HEK293 (cell line): ENCODE results near the gene UBE3C.

Source experiments
- CTCF ChIA-PET: fragments of 350-600 bp; formaldehyde crosslinking; extraction: SDS; loops from one replicate; lab custom pipeline; 2021; ENCODE audit warnings: antibody characterized with exemption; lab: Yijun Ruan, JAX
- POLR2A ChIA-PET: fragments of 300-600 bp; formaldehyde crosslinking; extraction: SDS; loops from one replicate; lab custom pipeline; 2020; ENCODE audit warnings: antibody characterized with exemption, inconsistent platforms; lab: Yijun Ruan, JAX
- H3K27ac ChIP-seq: fragments of 200-500 bp; sonication (Bioruptor generic); 2 replicates; pipeline ENCODE4 v1.5.1; 2014; ENCODE audit warnings: low read depth, low read length, control low read depth, inconsistent platforms; ENCODE audit errors: extremely low read depth
- H3K36me3 ChIP-seq, 2 experiments: fragments of 200-500 bp in 1 of 2; sonication (Bioruptor generic) in 1 of 2; 1 replicate in 1 of 2; 2 replicates in 1 of 2; pipeline ENCODE4 v1.5.1; 2014 to 2017; ENCODE audit warnings: inconsistent platforms in 2 of 2, low read length in 2 of 2; ENCODE audit not compliant: control insufficient read depth in 2 of 2, insufficient read depth in 1 of 2
- H3K4me1 ChIP-seq: fragments of 200-500 bp; sonication (Bioruptor generic); 2 replicates; pipeline ENCODE4 v1.5.1; 2014; ENCODE audit warnings: mild to moderate bottlenecking, low read length, inconsistent platforms; ENCODE audit not compliant: control insufficient read depth, insufficient read depth
- H3K4me3 ChIP-seq: 2 replicates; pipeline ENCODE4 v1.5.1; 2011; ENCODE audit warnings: low read depth, mild to moderate bottlenecking, control low read depth, low read length, moderate library complexity
- H3K9me3 ChIP-seq: fragments of 200-500 bp; sonication (Bioruptor generic); 2 replicates; pipeline ENCODE4 v1.5.1; 2014; ENCODE audit warnings: low read depth, low read length, inconsistent platforms; ENCODE audit not compliant: control insufficient read depth, insufficient read depth
- EGR2 ChIP-seq: fragments of 450-650 bp; formaldehyde crosslinking; IDR thresholded peaks from 2 replicates; pipeline ENCODE4 v1.5.1; 2016; ENCODE audit warnings: low read depth, missing biosample characterization, missing genetic modification characterization
- KLF8 ChIP-seq: fragments of 450-650 bp; formaldehyde crosslinking; IDR thresholded peaks from 2 replicates; pipeline ENCODE4 v1.5.1; 2016; ENCODE audit warnings: missing biosample characterization, missing genetic modification characterization
- MYNN ChIP-seq: fragments of 450-650 bp; formaldehyde crosslinking; IDR thresholded peaks from 2 replicates; pipeline ENCODE4 v1.5.1; 2016; ENCODE audit warnings: missing biosample characterization, missing genetic modification characterization, borderline replicate concordance
- SCRT2 ChIP-seq: fragments of 450-650 bp; formaldehyde crosslinking; IDR thresholded peaks from 2 replicates; pipeline ENCODE4 v1.5.1; 2016; ENCODE audit warnings: missing biosample characterization, missing genetic modification characterization
- ZBTB20 ChIP-seq: fragments of 450-650 bp; formaldehyde crosslinking; IDR thresholded peaks from 2 replicates; pipeline ENCODE4 v1.5.1; 2016; ENCODE audit warnings: missing biosample characterization, missing genetic modification characterization
- ZBTB21 ChIP-seq: fragments of 450-650 bp; formaldehyde crosslinking; IDR thresholded peaks from 2 replicates; pipeline ENCODE4 v1.5.1; 2017; ENCODE audit warnings: missing biosample characterization, missing genetic modification characterization
- ZNF169 ChIP-seq: fragments of 450-650 bp; formaldehyde crosslinking; IDR thresholded peaks from 2 replicates; pipeline ENCODE4 v1.5.1; 2016; ENCODE audit warnings: missing biosample characterization, missing genetic modification characterization
- ZNF366 ChIP-seq: fragments of 450-650 bp; formaldehyde crosslinking; conservative IDR thresholded peaks from 2 replicates; pipeline ENCODE4 v1.5.1; 2016; ENCODE audit warnings: missing biosample characterization, missing genetic modification characterization
- ZNF561 ChIP-seq: fragments of 450-650 bp; IDR thresholded peaks from 2 replicates; pipeline ENCODE4 v1.5.1; 2018; ENCODE audit warnings: missing biosample characterization, missing genetic modification characterization, borderline replicate concordance
- ZNF629 ChIP-seq: fragments of 450-650 bp; formaldehyde crosslinking; IDR thresholded peaks from 2 replicates; pipeline ENCODE4 v1.5.1; 2017; ENCODE audit warnings: missing biosample characterization, missing genetic modification characterization
- ZNF654 ChIP-seq: fragments of 450-650 bp; formaldehyde crosslinking; IDR thresholded peaks from 2 replicates; pipeline ENCODE4 v1.5.1; 2016; ENCODE audit warnings: low read depth, missing biosample characterization, missing genetic modification characterization
- TF ChIP-seq, protein P1 (sequence below): fragments of 450-650 bp; formaldehyde crosslinking; IDR thresholded peaks from 2 replicates; pipeline ENCODE4 v1.5.1; 2017; ENCODE audit warnings: missing biosample characterization, missing genetic modification characterization
- TF ChIP-seq, protein P2 (sequence below): fragments of 450-650 bp; formaldehyde crosslinking; IDR thresholded peaks from 2 replicates; pipeline ENCODE4 v1.5.1; 2016; ENCODE audit warnings: missing biosample characterization, missing genetic modification characterization
- TF ChIP-seq, protein P3 (sequence below): fragments of 450-650 bp; formaldehyde crosslinking; IDR thresholded peaks from 2 replicates; pipeline ENCODE4 v1.5.1; 2016; ENCODE audit warnings: missing biosample characterization, missing genetic modification characterization
- TF ChIP-seq, protein P4 (sequence below): fragments of 450-650 bp; formaldehyde crosslinking; IDR thresholded peaks from 2 replicates; pipeline ENCODE4 v1.5.1; 2016; ENCODE audit warnings: missing biosample characterization, missing genetic modification characterization
- TF ChIP-seq, protein P5 (sequence below): fragments of 450-650 bp; formaldehyde crosslinking; IDR thresholded peaks from 2 replicates; pipeline ENCODE4 v1.5.1; 2017; ENCODE audit warnings: missing biosample characterization, missing genetic modification characterization
- TF ChIP-seq, protein P6 (sequence below): fragments of 450-650 bp; formaldehyde crosslinking; IDR thresholded peaks from 2 replicates; pipeline ENCODE4 v1.5.1; 2016; ENCODE audit warnings: missing biosample characterization, missing genetic modification characterization

Gene UBE3C

DNA sequence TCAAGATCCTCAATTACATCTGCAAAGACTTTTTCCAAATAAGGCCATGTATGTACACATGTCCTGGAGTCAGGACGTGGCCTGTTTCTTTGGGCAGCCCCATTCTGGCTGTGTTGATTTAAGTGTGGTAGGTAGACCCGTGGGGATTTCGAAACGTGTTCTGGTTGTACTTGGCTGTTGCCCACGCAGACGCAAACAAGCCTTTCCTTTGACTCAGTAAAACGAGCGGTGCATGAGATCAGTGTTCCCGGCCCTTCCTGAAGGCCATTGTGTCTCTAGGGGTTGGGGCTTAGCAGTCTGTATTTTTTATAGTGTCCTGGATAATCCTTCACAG lies 133.2 kb downstream of the UBE3C start (continued):
- TF ChIP-seq, protein P1, sequence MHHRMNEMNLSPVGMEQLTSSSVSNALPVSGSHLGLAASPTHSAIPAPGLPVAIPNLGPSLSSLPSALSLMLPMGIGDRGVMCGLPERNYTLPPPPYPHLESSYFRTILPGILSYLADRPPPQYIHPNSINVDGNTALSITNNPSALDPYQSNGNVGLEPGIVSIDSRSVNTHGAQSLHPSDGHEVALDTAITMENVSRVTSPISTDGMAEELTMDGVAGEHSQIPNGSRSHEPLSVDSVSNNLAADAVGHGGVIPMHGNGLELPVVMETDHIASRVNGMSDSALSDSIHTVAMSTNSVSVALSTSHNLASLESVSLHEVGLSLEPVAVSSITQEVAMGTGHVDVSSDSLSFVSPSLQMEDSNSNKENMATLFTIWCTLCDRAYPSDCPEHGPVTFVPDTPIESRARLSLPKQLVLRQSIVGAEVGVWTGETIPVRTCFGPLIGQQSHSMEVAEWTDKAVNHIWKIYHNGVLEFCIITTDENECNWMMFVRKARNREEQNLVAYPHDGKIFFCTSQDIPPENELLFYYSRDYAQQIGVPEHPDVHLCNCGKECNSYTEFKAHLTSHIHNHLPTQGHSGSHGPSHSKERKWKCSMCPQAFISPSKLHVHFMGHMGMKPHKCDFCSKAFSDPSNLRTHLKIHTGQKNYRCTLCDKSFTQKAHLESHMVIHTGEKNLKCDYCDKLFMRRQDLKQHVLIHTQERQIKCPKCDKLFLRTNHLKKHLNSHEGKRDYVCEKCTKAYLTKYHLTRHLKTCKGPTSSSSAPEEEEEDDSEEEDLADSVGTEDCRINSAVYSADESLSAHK (tag by site-specific recombination): peak; percentile 76
- TF ChIP-seq ZBTB21 (tag by site-specific recombination) (0 out of 2 replicates have a peak, but pooled peaks have one; percentile 15), SCRT2 (tag by site-specific recombination) (no peak), ZNF629 (tag by site-specific recombination) (peak; percentile 76; the same call in 1 of the 2 replicates), EGR2 (tag by site-specific recombination) (peak; percentile 29; the same call in 1 of the 2 replicates), ZBTB20 (tag by site-specific recombination) (peak; percentile 37; the same call in 1 of the 2 replicates), ZNF169 (no peak), ZNF366 (tag by site-specific recombination) (peak; percentile 53; the same call in 1 of the 2 replicates)
- TF ChIP-seq, protein P2, sequence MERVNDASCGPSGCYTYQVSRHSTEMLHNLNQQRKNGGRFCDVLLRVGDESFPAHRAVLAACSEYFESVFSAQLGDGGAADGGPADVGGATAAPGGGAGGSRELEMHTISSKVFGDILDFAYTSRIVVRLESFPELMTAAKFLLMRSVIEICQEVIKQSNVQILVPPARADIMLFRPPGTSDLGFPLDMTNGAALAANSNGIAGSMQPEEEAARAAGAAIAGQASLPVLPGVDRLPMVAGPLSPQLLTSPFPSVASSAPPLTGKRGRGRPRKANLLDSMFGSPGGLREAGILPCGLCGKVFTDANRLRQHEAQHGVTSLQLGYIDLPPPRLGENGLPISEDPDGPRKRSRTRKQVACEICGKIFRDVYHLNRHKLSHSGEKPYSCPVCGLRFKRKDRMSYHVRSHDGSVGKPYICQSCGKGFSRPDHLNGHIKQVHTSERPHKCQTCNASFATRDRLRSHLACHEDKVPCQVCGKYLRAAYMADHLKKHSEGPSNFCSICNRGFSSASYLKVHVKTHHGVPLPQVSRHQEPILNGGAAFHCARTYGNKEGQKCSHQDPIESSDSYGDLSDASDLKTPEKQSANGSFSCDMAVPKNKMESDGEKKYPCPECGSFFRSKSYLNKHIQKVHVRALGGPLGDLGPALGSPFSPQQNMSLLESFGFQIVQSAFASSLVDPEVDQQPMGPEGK (tag by site-specific recombination): peak; percentile 41; the same call in 1 of the 2 replicates
- TF ChIP-seq, protein P3, sequence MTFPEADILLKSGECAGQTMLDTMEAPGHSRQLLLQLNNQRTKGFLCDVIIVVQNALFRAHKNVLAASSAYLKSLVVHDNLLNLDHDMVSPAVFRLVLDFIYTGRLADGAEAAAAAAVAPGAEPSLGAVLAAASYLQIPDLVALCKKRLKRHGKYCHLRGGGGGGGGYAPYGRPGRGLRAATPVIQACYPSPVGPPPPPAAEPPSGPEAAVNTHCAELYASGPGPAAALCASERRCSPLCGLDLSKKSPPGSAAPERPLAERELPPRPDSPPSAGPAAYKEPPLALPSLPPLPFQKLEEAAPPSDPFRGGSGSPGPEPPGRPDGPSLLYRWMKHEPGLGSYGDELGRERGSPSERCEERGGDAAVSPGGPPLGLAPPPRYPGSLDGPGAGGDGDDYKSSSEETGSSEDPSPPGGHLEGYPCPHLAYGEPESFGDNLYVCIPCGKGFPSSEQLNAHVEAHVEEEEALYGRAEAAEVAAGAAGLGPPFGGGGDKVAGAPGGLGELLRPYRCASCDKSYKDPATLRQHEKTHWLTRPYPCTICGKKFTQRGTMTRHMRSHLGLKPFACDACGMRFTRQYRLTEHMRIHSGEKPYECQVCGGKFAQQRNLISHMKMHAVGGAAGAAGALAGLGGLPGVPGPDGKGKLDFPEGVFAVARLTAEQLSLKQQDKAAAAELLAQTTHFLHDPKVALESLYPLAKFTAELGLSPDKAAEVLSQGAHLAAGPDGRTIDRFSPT (tag by site-specific recombination): 0 out of 2 replicates have a peak, but pooled peaks have one; percentile 23

DNA sequence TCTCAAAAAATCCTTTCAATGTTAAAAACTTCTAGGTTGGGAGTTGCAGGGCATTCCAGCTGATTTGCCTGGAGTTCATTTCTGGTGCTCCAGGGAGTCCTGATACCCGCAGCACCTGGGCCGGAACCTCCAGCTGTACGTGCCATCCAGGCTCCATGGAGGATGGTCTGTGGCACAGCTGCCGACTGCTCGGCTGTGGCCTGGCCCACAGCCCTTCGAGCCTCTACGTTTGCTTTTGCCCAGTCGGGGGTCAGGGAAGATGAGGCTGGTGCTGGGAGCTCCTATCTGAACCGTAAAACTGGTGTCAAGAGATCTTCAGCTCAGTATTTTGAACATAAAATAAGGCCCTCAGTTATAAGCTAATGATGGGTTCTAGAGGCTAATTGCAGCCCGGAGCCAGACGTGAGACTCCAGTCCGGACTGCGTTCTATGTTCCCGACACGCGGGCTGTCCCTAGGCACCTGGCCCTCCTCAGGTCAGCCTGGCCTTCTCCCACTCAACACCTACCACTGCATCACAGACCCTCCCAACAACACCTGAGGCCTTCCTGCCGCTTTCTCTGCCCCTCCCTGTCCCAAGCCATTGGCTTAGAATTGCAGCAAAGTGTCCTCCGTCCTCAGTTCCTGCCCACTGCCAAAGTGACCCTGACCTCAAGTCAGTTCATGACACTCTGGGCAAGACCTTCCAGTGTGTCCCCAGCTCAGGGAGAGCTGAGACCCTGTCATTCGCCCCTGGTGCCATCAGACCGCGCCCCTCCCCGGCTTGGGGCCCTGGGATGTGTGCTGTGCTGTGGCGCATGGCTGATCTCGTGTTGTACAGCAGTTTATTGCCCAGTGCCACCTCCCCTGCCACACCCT lies 133.9 kb downstream of the UBE3C start:
- POLR2A ChIA-PET: no interaction called here
- CTCF ChIA-PET: interaction anchor here (0.6 to 3.2 kb wide), 10 partner anchors 13 to 323 kb away, joined by 3 to 18 read pairs (median 6); partner anchors contain the start of gene NOM1
- Histone ChIP-seq H3K4me1 (no peaks in the 10 kb centered on the region), H3K36me3 (peaks cover 0 to 46% of the 10 kb centered on the region in 2 experiments; a peak in 1 of 3 replicates), H3K9me3 (no peaks in the 10 kb centered on the region), H3K27ac (no peak overlapping the region), H3K4me3 (no peak overlapping the region)
- TF ChIP-seq KLF8 (no peak), ZBTB20 (tag by site-specific recombination) (0 out of 2 replicates have a peak, but pooled peaks have one; percentile 1), MYNN (no peak), ZNF654 (tag by site-specific recombination) (no peak), ZNF561 (tag by site-specific recombination) (no peak)
- TF ChIP-seq, protein P4, sequence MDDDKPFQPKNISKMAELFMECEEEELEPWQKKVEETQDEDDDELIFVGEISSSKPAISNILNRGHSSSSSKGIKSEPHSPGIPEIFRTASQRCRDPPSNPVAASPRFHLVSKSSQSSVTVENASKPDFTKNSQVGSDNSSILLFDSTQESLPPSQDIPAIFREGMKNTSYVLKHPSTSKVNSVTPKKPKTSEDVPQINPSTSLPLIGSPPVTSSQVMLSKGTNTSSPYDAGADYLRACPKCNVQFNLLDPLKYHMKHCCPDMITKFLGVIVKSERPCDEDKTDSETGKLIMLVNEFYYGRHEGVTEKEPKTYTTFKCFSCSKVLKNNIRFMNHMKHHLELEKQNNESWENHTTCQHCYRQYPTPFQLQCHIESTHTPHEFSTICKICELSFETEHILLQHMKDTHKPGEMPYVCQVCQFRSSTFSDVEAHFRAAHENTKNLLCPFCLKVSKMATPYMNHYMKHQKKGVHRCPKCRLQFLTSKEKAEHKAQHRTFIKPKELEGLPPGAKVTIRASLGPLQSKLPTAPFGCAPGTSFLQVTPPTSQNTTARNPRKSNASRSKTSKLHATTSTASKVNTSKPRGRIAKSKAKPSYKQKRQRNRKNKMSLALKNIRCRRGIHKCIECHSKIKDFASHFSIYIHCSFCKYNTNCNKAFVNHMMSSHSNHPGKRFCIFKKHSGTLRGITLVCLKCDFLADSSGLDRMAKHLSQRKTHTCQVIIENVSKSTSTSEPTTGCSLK: no peak
- TF ChIP-seq, protein P5, sequence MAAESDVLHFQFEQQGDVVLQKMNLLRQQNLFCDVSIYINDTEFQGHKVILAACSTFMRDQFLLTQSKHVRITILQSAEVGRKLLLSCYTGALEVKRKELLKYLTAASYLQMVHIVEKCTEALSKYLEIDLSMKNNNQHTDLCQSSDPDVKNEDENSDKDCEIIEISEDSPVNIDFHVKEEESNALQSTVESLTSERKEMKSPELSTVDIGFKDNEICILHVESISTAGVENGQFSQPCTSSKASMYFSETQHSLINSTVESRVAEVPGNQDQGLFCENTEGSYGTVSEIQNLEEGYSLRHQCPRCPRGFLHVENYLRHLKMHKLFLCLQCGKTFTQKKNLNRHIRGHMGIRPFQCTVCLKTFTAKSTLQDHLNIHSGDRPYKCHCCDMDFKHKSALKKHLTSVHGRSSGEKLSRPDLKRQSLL (tag by site-specific recombination): peak; percentile 36; the same call in 1 of the 2 replicates
- TF ChIP-seq, protein P6, sequence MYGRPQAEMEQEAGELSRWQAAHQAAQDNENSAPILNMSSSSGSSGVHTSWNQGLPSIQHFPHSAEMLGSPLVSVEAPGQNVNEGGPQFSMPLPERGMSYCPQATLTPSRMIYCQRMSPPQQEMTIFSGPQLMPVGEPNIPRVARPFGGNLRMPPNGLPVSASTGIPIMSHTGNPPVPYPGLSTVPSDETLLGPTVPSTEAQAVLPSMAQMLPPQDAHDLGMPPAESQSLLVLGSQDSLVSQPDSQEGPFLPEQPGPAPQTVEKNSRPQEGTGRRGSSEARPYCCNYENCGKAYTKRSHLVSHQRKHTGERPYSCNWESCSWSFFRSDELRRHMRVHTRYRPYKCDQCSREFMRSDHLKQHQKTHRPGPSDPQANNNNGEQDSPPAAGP (tag by site-specific recombination): peak; percentile 17; the same call in 1 of the 2 replicates
